B cell (primary cell): Measurements from ENCODE around the gene ELL. TPM values are rescaled to one million over a fixed set of nuclear protein-coding genes. Genes with fewer than 3 reads are reported as not detected.

Experiments
- ATAC-seq: fragments of 200-7000 bp; cut with Tn5 transposase; one replicate; pipeline ENCODE4 v1.10.0; 2021; ENCODE audit warnings: low read depth, mild to moderate bottlenecking, moderate number of reproducible peaks, moderate library complexity
- CTCF ChIA-PET: fragments of 350-600 bp; sonication (Branson Sonifier 250); formaldehyde crosslinking; loops from one replicate; lab custom pipeline; 2021; ENCODE audit warnings: antibody characterized with exemption, inconsistent platforms; lab: Charles Lee
- POLR2A ChIA-PET: fragments of 350-600 bp; sonication (Branson Sonifier 250); formaldehyde crosslinking; loops from one replicate; lab custom pipeline; 2021; ENCODE audit warnings: antibody characterized with exemption; lab: Charles Lee
- DNase-seq: peaks from one replicate; pipeline ENCODE4 v3.0.0; 2013
- H2AFZ ChIP-seq: 2 replicates; pipeline ENCODE4 v1.6.1; 2012; ENCODE audit warnings: mild to moderate bottlenecking, low read depth, low read length; ENCODE audit not compliant: insufficient read depth, poor library complexity, severe bottlenecking
- H3K27ac ChIP-seq, 2 donors: 1 replicate in 1 of 2; 2 replicates in 1 of 2; pipeline ENCODE4 v1.5.1; 2012 to 2013; ENCODE audit warnings: low read length in 2 of 2, mild to moderate bottlenecking in 2 of 2, moderate library complexity in 1 of 2
- H3K27me3 ChIP-seq, 4 experiments: fragments of 200-600 bp in 1 of 4; sonication (generic) in 1 of 4; replicated peaks in 1 of 4; 1 replicate in 2 of 4; 2 replicates in 2 of 4; pipeline versions ENCODE4 v1.6.1 to v1.7.0; 2013 to 2016; ENCODE audit warnings: low read length in 3 of 4, mild to moderate bottlenecking in 2 of 4, mixed read lengths in 1 of 4, moderate library complexity in 1 of 4; ENCODE audit not compliant: insufficient read depth in 4 of 4, control insufficient read depth in 3 of 4; ENCODE audit errors: control extremely low read depth in 1 of 4
- H3K36me3 ChIP-seq, 2 experiments: replicated peaks in 1 of 2; 1 replicate in 1 of 2; 2 replicates in 1 of 2; pipeline versions ENCODE4 v1.6.1 to v1.7.1; 2013; ENCODE audit warnings: low read length in 1 of 2; ENCODE audit not compliant: insufficient read depth in 2 of 2, control insufficient read depth in 1 of 2; ENCODE audit errors: control extremely low read depth in 1 of 2, extremely low read depth in 1 of 2
- H3K4me1 ChIP-seq, 2 donors: fragments of 200-600 bp in 1 of 2; sonication (generic) in 1 of 2; 1 replicate in 1 of 2; 2 replicates in 1 of 2; pipeline versions ENCODE4 v1.5.1 to v1.6.1; 2013 to 2017; ENCODE audit warnings: low read length in 2 of 2; ENCODE audit not compliant: control insufficient read depth in 2 of 2, insufficient read depth in 2 of 2
- H3K4me2 ChIP-seq: replicated peaks from 2 replicates; pipeline ENCODE3; 2012; ENCODE audit warnings: mild to moderate bottlenecking, low read depth, low read length; ENCODE audit not compliant: poor library complexity, severe bottlenecking
- H3K4me3 ChIP-seq, 5 experiments: fragments of 200-600 bp in 1 of 5; sonication (generic) in 1 of 5; 1 replicate in 3 of 5; 2 replicates in 2 of 5; pipeline versions ENCODE4 v1.5.1 to v1.7.0; 2011 to 2016; ENCODE audit warnings: low read length in 4 of 5, mild to moderate bottlenecking in 4 of 5, low read depth in 2 of 5, control low read depth in 1 of 5, moderate library complexity in 1 of 5; ENCODE audit not compliant: insufficient read depth in 1 of 5; ENCODE audit errors: control extremely low read depth in 1 of 5, extremely low read depth in 1 of 5
- H3K79me2 ChIP-seq: fragments of 200-600 bp; sonication (generic); one replicate; pipeline ENCODE4 v1.6.0; 2016; ENCODE audit warnings: low read length; ENCODE audit not compliant: control insufficient read depth, insufficient read depth
- H3K9ac ChIP-seq: fragments of 200-600 bp; sonication (generic); 2 replicates; pipeline ENCODE4 v1.6.1; 2017; ENCODE audit warnings: mild to moderate bottlenecking, low read length, moderate library complexity
- H3K9me3 ChIP-seq, 3 donors: one replicate each; pipeline versions ENCODE4 v1.6.1 to v1.7.1; 2013; ENCODE audit warnings: low read length in 2 of 3; ENCODE audit not compliant: control insufficient read depth in 2 of 3, insufficient read depth in 1 of 3; ENCODE audit errors: control extremely low read depth in 1 of 3
- H4K20me1 ChIP-seq: 2 replicates; pipeline ENCODE4 v1.6.0; 2012; ENCODE audit warnings: mild to moderate bottlenecking, low read length; ENCODE audit not compliant: insufficient read depth, control insufficient read depth, poor library complexity, severe bottlenecking
- H3K27ac Mint-ChIP-seq: one replicate; pipeline ENCODE4 v1.8.0; 2021; ENCODE audit warnings: mixed read lengths
- H3K27me3 Mint-ChIP-seq: one replicate; pipeline ENCODE4 v1.8.0; 2021; ENCODE audit warnings: mixed read lengths
- H3K4me1 Mint-ChIP-seq: one replicate; pipeline ENCODE4 v1.8.0; 2021; ENCODE audit warnings: mixed read lengths
- H3K4me3 Mint-ChIP-seq: one replicate; pipeline ENCODE4 v1.8.0; 2021; ENCODE audit warnings: mixed read lengths
- H3K9me3 Mint-ChIP-seq: one replicate; pipeline ENCODE4 v1.8.0; 2022; ENCODE audit warnings: mixed read lengths; ENCODE audit not compliant: insufficient read depth
- EZH2 ChIP-seq: IDR thresholded peaks from 2 replicates; pipeline ENCODE4 v1.6.1; 2012; ENCODE audit warnings: borderline replicate concordance, low read depth, mild to moderate bottlenecking, moderate library complexity, low read length; ENCODE audit not compliant: insufficient read depth, poor library complexity, severe bottlenecking
- WGBS: methylation state at CpG from one replicate; pipeline ENCODE4 v1.1.5; 2013; ENCODE audit warnings: missing lambda C conversion rate; ENCODE audit not compliant: insufficient coverage; 5-methylcytosine and 5-hydroxymethylcytosine counted together
- intact Hi-C: fragments of 100-400 bp; cut with micrococcal nuclease; formaldehyde crosslinking; loops from one replicate; pipeline ENCODE4 v1.10.0; 2022
- polyA plus RNA-seq: library from polyadenylated mRNA; depleted of rRNA; stranded (reverse); fragments of >200 nt; gene quantifications from 2 replicates; pipeline ENCODE4 v1.2.3, GENCODE V29; 2012
- total RNA-seq, 2 donors: library from RNA; stranded (reverse); fragments of 120-200 nt in 1 of 2; gene quantifications; 1 replicate in 1 of 2; 2 replicates in 1 of 2; pipeline versions ENCODE4 v1.2.3 to v1.2.4, GENCODE V29; 2013 to 2022
- TF ChIP-seq, protein P1 (sequence below): fragments of 200-600 bp; IDR thresholded peaks from one replicate; pipeline ENCODE4 v1.8.0; 2022; ENCODE audit warnings: antibody characterized with exemption, mild to moderate bottlenecking

The ELL gene
- total and polyA plus RNA-seq, 2 donors (not counting 1 experiment from before 2014, with no cell fraction given), result 21.2 to 31.4 TPM

GRCh38 chr19:18473003-18473705 is 48.7 kb downstream of the ELL start:
- no peak overlapping the region for H3K27ac ChIP-seq
- no peaks in the 10 kb centered on the region for H3K9me3 Mint-ChIP-seq

DNA sequence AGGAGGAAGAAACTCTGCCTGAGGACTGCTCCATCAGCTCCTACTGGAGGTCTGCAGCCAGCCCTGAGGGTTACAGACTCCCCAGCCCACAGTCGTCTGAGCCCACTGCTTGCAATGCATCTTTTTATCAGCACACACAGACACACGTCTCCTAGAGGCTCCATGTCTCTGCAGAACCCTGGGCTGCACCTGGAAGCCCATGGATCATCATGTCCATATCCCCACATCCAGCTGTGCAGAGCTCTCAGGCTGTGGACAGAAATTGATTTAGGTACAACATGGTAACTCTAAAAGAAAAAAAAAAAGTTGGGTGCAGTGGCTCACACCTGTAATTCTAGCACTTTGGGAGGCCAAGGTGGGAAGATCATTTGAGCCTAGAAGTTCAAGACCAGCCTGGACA is 51.1 kb downstream of the ELL start:
- WGBS, result 83% methylated on average over 1 of the region's 2 CpGs
- H3K27me3 Mint-ChIP-seq, result no peaks in the 10 kb centered on the region
- Histone ChIP-seq H3K4me1 (no peaks in the 10 kb centered on the region), H3K79me2 (peaks cover 70% of the 10 kb centered on the region), H3K4me3 (no peak overlapping the region), H3K4me2 (no peak overlapping the region), H3K27ac (no peak overlapping the region), H4K20me1 (peaks cover 96% of the 10 kb centered on the region), H3K9me3 (no peaks in the 10 kb centered on the region), H3K27me3 (no peaks in the 10 kb centered on the region), H2AFZ (no peak overlapping the region), H3K36me3 (peaks cover 0 to 19% of the 10 kb centered on the region in 2 experiments), H3K9ac (no peak overlapping the region)
- ATAC-seq, result no peak
- no peaks in the 10 kb centered on the region for H3K9me3 Mint-ChIP-seq
- TF ChIP-seq, protein P1, sequence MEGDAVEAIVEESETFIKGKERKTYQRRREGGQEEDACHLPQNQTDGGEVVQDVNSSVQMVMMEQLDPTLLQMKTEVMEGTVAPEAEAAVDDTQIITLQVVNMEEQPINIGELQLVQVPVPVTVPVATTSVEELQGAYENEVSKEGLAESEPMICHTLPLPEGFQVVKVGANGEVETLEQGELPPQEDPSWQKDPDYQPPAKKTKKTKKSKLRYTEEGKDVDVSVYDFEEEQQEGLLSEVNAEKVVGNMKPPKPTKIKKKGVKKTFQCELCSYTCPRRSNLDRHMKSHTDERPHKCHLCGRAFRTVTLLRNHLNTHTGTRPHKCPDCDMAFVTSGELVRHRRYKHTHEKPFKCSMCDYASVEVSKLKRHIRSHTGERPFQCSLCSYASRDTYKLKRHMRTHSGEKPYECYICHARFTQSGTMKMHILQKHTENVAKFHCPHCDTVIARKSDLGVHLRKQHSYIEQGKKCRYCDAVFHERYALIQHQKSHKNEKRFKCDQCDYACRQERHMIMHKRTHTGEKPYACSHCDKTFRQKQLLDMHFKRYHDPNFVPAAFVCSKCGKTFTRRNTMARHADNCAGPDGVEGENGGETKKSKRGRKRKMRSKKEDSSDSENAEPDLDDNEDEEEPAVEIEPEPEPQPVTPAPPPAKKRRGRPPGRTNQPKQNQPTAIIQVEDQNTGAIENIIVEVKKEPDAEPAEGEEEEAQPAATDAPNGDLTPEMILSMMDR, result no peak
- TF ChIP-seq EZH2, result no peak
- H3K27ac Mint-ChIP-seq, result no peak overlapping the region
- CTCF ChIA-PET, result interaction anchor here (0.8 to 3.6 kb wide), 10 partner anchors 10 to 446 kb away, joined by 3 to 20 read pairs (median 4); partner anchors contain the start of gene ELL
- intact Hi-C loops, result loop anchor here (1.0 kb wide), 1 partner anchor 377 kb away; no protein-coding TSS in a partner anchor
- H3K4me3 Mint-ChIP-seq, result no peak overlapping the region
- peaks cover 15% of the 10 kb centered on the region for H3K4me1 Mint-ChIP-seq
- POLR2A ChIA-PET, result interaction anchor here (0.7 kb wide), 2 partner anchors 394 to 442 kb away, joined by 3 to 4 read pairs; no protein-coding TSS in a partner anchor
- no peak for DNase-seq

More at GRCh38 chr19:18473003-18473705, 48.7 kb downstream of the ELL start:
- ChIA-PET POLR2A (no interaction called here), CTCF (interaction anchor here (0.5 to 1.2 kb wide), 2 partner anchors 11 to 997 kb away, joined by 4 to 7 read pairs; no protein-coding TSS in a partner anchor)
- Histone ChIP-seq H3K4me2 (no peak overlapping the region), H3K27me3 (no peaks in the 10 kb centered on the region), H4K20me1 (peaks cover 96% of the 10 kb centered on the region), H3K4me3 (no peak overlapping the region), H3K9ac (no peak overlapping the region), H3K36me3 (peaks cover 0 to 19% of the 10 kb centered on the region in 2 experiments), H2AFZ (no peak overlapping the region), H3K4me1 (peaks cover 0 to 2% of the 10 kb centered on the region in 2 donors), H3K79me2 (peaks cover 76% of the 10 kb centered on the region), H3K9me3 (no peaks in the 10 kb centered on the region)
- ATAC-seq (no peak), DNase-seq (no peak)
- intact Hi-C loops, result no loop called here
- Mint-ChIP-seq H3K4me1 (peaks cover 30% of the 10 kb centered on the region), H3K27ac (no peak overlapping the region), H3K4me3 (no peak overlapping the region), H3K27me3 (no peaks in the 10 kb centered on the region)
- 90% methylated on average over 8 of the region's 8 CpGs for WGBS
- no peak for TF ChIP-seq EZH2
- TF ChIP-seq, protein P1, result no peak
